Measurements from ENCODE around the gene FAM83F.

The FAM83F gene

GRCh38 chr22:40050258-40050657 is 55.5 kb downstream of the FAM83F start:
- Histone ChIP-seq H3K27ac (ENCODE audit: low read length) (no peak overlapping the region), H3K4me1 (ENCODE audit: control insufficient read depth, insufficient read depth, low read length) (peaks cover 2% of the 10 kb centered on the region; the same call in 1 of the 2 replicates), H3K9me3 (ENCODE audit: control insufficient read depth, insufficient read depth, low read length) (no peaks in the 10 kb centered on the region), H3K27me3 (ENCODE audit: control insufficient read depth, insufficient read depth, low read length) (no peaks in the 10 kb centered on the region), H3K4me3 (ENCODE audit: low read length) (no peak overlapping the region), H3K36me3 (ENCODE audit: control insufficient read depth, insufficient read depth, low read length) (no peaks in the 10 kb centered on the region; the same call in 1 of the 2 replicates)
- no CpG with 5 or more reads among the region's 3 CpGs for WGBS (ENCODE audit: insufficient coverage, insufficient read length)
- DNase-seq (ENCODE audit: low read depth, low spot score), result no peak

- H3K4me1 ChIP-seq (ENCODE audit: control insufficient read depth, insufficient read depth, low read length), result peaks cover 2% of the 10 kb centered on the region; the same call in 1 of the 2 replicates
- no peaks in the 10 kb centered on the region for H3K36me3 ChIP-seq (ENCODE audit: control insufficient read depth, insufficient read depth, low read length)
- DNase-seq (ENCODE audit: low read depth, low spot score), result no peak
- no peak overlapping the region for H3K4me3 ChIP-seq (ENCODE audit: low read length)
- no peaks in the 10 kb centered on the region for H3K27me3 ChIP-seq (ENCODE audit: control insufficient read depth, insufficient read depth, low read length)
- no peaks in the 10 kb centered on the region for H3K9me3 ChIP-seq (ENCODE audit: control insufficient read depth, insufficient read depth, low read length)
- whole genome bisulfite sequencing (ENCODE audit: insufficient coverage, insufficient read length), result no CpG with 5 or more reads among the region's 3 CpGs
- H3K27ac ChIP-seq (ENCODE audit: low read length), result no peak overlapping the region
These were observed 56.6 kb downstream of the FAM83F start for GRCh38 chr22:40051322-40051721.

- Histone ChIP-seq H3K27me3 (ENCODE audit: control insufficient read depth, insufficient read depth, low read length) (no peaks in the 10 kb centered on the region), H3K36me3 (ENCODE audit: control insufficient read depth, insufficient read depth, low read length) (no peaks in the 10 kb centered on the region), H3K27ac (ENCODE audit: low read length) (no peak overlapping the region), H3K9me3 (ENCODE audit: control insufficient read depth, insufficient read depth, low read length) (no peaks in the 10 kb centered on the region), H3K4me3 (ENCODE audit: low read length) (no peak overlapping the region), H3K4me1 (ENCODE audit: control insufficient read depth, insufficient read depth, low read length) (peaks cover 4% of the 10 kb centered on the region; the same call in 1 of the 2 replicates)
- WGBS (ENCODE audit: insufficient coverage, insufficient read length), result no CpG with 5 or more reads among the region's 1 CpG
- no peak for DNase-seq (ENCODE audit: low read depth, low spot score)
These were observed 58.7 kb downstream of the FAM83F start for GRCh38 chr22:40053460-40053859.

- no peak for DNase-seq (ENCODE audit: low read depth, low spot score)
- Histone ChIP-seq H3K4me1 (ENCODE audit: control insufficient read depth, insufficient read depth, low read length) (peaks cover 4% of the 10 kb centered on the region; the same call in 1 of the 2 replicates), H3K9me3 (ENCODE audit: control insufficient read depth, insufficient read depth, low read length) (no peaks in the 10 kb centered on the region), H3K4me3 (ENCODE audit: low read length) (no peak overlapping the region), H3K27ac (ENCODE audit: low read length) (no peak overlapping the region), H3K36me3 (ENCODE audit: control insufficient read depth, insufficient read depth, low read length) (no peaks in the 10 kb centered on the region), H3K27me3 (ENCODE audit: control insufficient read depth, insufficient read depth, low read length) (no peaks in the 10 kb centered on the region)
- no CpG with 5 or more reads among the region's 2 CpGs for WGBS (ENCODE audit: insufficient coverage, insufficient read length)
These were observed 59.7 kb downstream of the FAM83F start for GRCh38 chr22:40054486-40054885.

GRCh38 chr22:40055143-40055883 is 60.6 kb downstream of the FAM83F start:
- H3K4me1 ChIP-seq (ENCODE audit: control insufficient read depth, insufficient read depth, low read length), result peaks cover 4% of the 10 kb centered on the region; the same call in 1 of the 2 replicates
- DNase-seq (ENCODE audit: low read depth, low spot score), result no peak
- no peaks in the 10 kb centered on the region for H3K27me3 ChIP-seq (ENCODE audit: control insufficient read depth, insufficient read depth, low read length)
- H3K9me3 ChIP-seq (ENCODE audit: control insufficient read depth, insufficient read depth, low read length), result no peaks in the 10 kb centered on the region
- no peak overlapping the region for H3K27ac ChIP-seq (ENCODE audit: low read length)
- WGBS (ENCODE audit: insufficient coverage, insufficient read length), result no CpG with 5 or more reads among the region's 8 CpGs
- no peak overlapping the region for H3K4me3 ChIP-seq (ENCODE audit: low read length)
- H3K36me3 ChIP-seq (ENCODE audit: control insufficient read depth, insufficient read depth, low read length), result no peaks in the 10 kb centered on the region

GRCh38 chr22:40056154-40056553 is 61.4 kb downstream of the FAM83F start:
- Histone ChIP-seq H3K9me3 (ENCODE audit: control insufficient read depth, insufficient read depth, low read length) (no peaks in the 10 kb centered on the region), H3K27me3 (ENCODE audit: control insufficient read depth, insufficient read depth, low read length) (no peaks in the 10 kb centered on the region), H3K4me1 (ENCODE audit: control insufficient read depth, insufficient read depth, low read length) (peaks cover 4% of the 10 kb centered on the region; the same call in 1 of the 2 replicates), H3K4me3 (ENCODE audit: low read length) (no peak overlapping the region), H3K27ac (ENCODE audit: low read length) (no peak overlapping the region), H3K36me3 (ENCODE audit: control insufficient read depth, insufficient read depth, low read length) (no peaks in the 10 kb centered on the region)
- WGBS (ENCODE audit: insufficient coverage, insufficient read length), result no CpG with 5 or more reads among the region's 4 CpGs
- no peak for DNase-seq (ENCODE audit: low read depth, low spot score)

GRCh38 chr22:40056559-40056958 is 61.8 kb downstream of the FAM83F start:
- Histone ChIP-seq H3K27ac (ENCODE audit: low read length) (no peak overlapping the region), H3K4me3 (ENCODE audit: low read length) (no peak overlapping the region), H3K27me3 (ENCODE audit: control insufficient read depth, insufficient read depth, low read length) (no peaks in the 10 kb centered on the region), H3K4me1 (ENCODE audit: control insufficient read depth, insufficient read depth, low read length) (peaks cover 4% of the 10 kb centered on the region; the same call in 1 of the 2 replicates), H3K36me3 (ENCODE audit: control insufficient read depth, insufficient read depth, low read length) (no peaks in the 10 kb centered on the region), H3K9me3 (ENCODE audit: control insufficient read depth, insufficient read depth, low read length) (no peaks in the 10 kb centered on the region)
- DNase-seq (ENCODE audit: low read depth, low spot score), result no peak
- WGBS (ENCODE audit: insufficient coverage, insufficient read length), result no CpG with 5 or more reads among the region's 3 CpGs

GRCh38 chr22:40057652-40058051 is 62.9 kb downstream of the FAM83F start:
- Histone ChIP-seq H3K36me3 (ENCODE audit: control insufficient read depth, insufficient read depth, low read length) (no peaks in the 10 kb centered on the region), H3K27me3 (ENCODE audit: control insufficient read depth, insufficient read depth, low read length) (no peaks in the 10 kb centered on the region), H3K4me1 (ENCODE audit: control insufficient read depth, insufficient read depth, low read length) (peaks cover 4% of the 10 kb centered on the region; the same call in 1 of the 2 replicates), H3K9me3 (ENCODE audit: control insufficient read depth, insufficient read depth, low read length) (no peaks in the 10 kb centered on the region), H3K4me3 (ENCODE audit: low read length) (no peak overlapping the region), H3K27ac (ENCODE audit: low read length) (no peak overlapping the region)
- DNase-seq (ENCODE audit: low read depth, low spot score), result no peak

GRCh38 chr22:40058265-40058664 is 63.5 kb downstream of the FAM83F start:
- Histone ChIP-seq H3K4me3 (ENCODE audit: low read length) (no peak overlapping the region), H3K27me3 (ENCODE audit: control insufficient read depth, insufficient read depth, low read length) (no peaks in the 10 kb centered on the region), H3K4me1 (ENCODE audit: control insufficient read depth, insufficient read depth, low read length) (peaks cover 4% of the 10 kb centered on the region; the same call in 1 of the 2 replicates), H3K9me3 (ENCODE audit: control insufficient read depth, insufficient read depth, low read length) (no peaks in the 10 kb centered on the region), H3K36me3 (ENCODE audit: control insufficient read depth, insufficient read depth, low read length) (no peaks in the 10 kb centered on the region), H3K27ac (ENCODE audit: low read length) (no peak overlapping the region)
- WGBS (ENCODE audit: insufficient coverage, insufficient read length), result no CpG with 5 or more reads among the region's 5 CpGs
- no peak for DNase-seq (ENCODE audit: low read depth, low spot score)

- no peak overlapping the region for H3K4me3 ChIP-seq (ENCODE audit: low read length)
- no peaks in the 10 kb centered on the region for H3K4me1 ChIP-seq (ENCODE audit: control insufficient read depth, insufficient read depth, low read length)
- H3K9me3 ChIP-seq (ENCODE audit: control insufficient read depth, insufficient read depth, low read length), result no peaks in the 10 kb centered on the region
- no peak for DNase-seq (ENCODE audit: low read depth, low spot score)
- no CpG with 5 or more reads among the region's 3 CpGs for WGBS (ENCODE audit: insufficient coverage, insufficient read length)
- H3K36me3 ChIP-seq (ENCODE audit: control insufficient read depth, insufficient read depth, low read length), result no peaks in the 10 kb centered on the region
- H3K27ac ChIP-seq (ENCODE audit: low read length), result no peak overlapping the region
- no peaks in the 10 kb centered on the region for H3K27me3 ChIP-seq (ENCODE audit: control insufficient read depth, insufficient read depth, low read length)
These were observed 71.2 kb downstream of the FAM83F start for GRCh38 chr22:40065981-40066380.

GRCh38 chr22:40067639-40068038 is 72.9 kb downstream of the FAM83F start:
- H3K27me3 ChIP-seq (ENCODE audit: control insufficient read depth, insufficient read depth, low read length), result no peaks in the 10 kb centered on the region
- H3K4me1 ChIP-seq (ENCODE audit: control insufficient read depth, insufficient read depth, low read length), result no peaks in the 10 kb centered on the region
- H3K4me3 ChIP-seq (ENCODE audit: low read length), result no peak overlapping the region
- H3K27ac ChIP-seq (ENCODE audit: low read length), result no peak overlapping the region
- no peaks in the 10 kb centered on the region for H3K36me3 ChIP-seq (ENCODE audit: control insufficient read depth, insufficient read depth, low read length)
- DNase-seq (ENCODE audit: low read depth, low spot score), result no peak
- no CpG with 5 or more reads among the region's 2 CpGs for WGBS (ENCODE audit: insufficient coverage, insufficient read length)
- H3K9me3 ChIP-seq (ENCODE audit: control insufficient read depth, insufficient read depth, low read length), result no peaks in the 10 kb centered on the region

Measured in iPS DF 6.9 (cell line).